CD14-positive monocyte (primary cell): Measurements from ENCODE around the gene RAB26. TPM values are rescaled to one million over a fixed set of nuclear protein-coding genes. Genes with fewer than 3 reads are reported as not detected.

ENCODE experiments used
- DNase-seq, 3 donors: peaks; one replicate each; pipeline ENCODE4 v3.0.0-alpha.2; 2011 to 2022
- H2AFZ ChIP-seq: 2 replicates; pipeline ENCODE4 v1.6.0; 2012; ENCODE audit warnings: mild to moderate bottlenecking, low read depth, low read length, inconsistent platforms; ENCODE audit not compliant: insufficient read depth, poor library complexity, severe bottlenecking
- H3K27ac ChIP-seq, 2 donors: 1 replicate in 1 of 2; 2 replicates in 1 of 2; pipeline ENCODE4 v1.5.1; 2012 to 2013; ENCODE audit warnings: low read length in 2 of 2, control low read depth in 1 of 2, inconsistent platforms in 1 of 2, low read depth in 1 of 2, mild to moderate bottlenecking in 1 of 2
- H3K27me3 ChIP-seq, 2 donors: one replicate each; pipeline versions ENCODE4 v1.6.0 to v1.6.1; 2011 to 2013; ENCODE audit warnings: low read length in 2 of 2; ENCODE audit not compliant: control insufficient read depth in 2 of 2, insufficient read depth in 2 of 2
- H3K36me3 ChIP-seq, 2 donors: replicated peaks in 1 of 2; 1 replicate in 1 of 2; 2 replicates in 1 of 2; pipeline versions ENCODE4 v1.5.1 to v1.6.1; 2012 to 2013; ENCODE audit warnings: low read length in 2 of 2, control low read depth in 1 of 2, inconsistent platforms in 1 of 2, mild to moderate bottlenecking in 1 of 2; ENCODE audit not compliant: insufficient read depth in 2 of 2, control insufficient read depth in 1 of 2
- H3K4me1 ChIP-seq, 2 donors: 1 replicate in 1 of 2; 2 replicates in 1 of 2; pipeline versions ENCODE4 v1.5.1 to v1.6.1; 2012 to 2013; ENCODE audit warnings: low read length in 2 of 2, control low read depth in 1 of 2, inconsistent platforms in 1 of 2, mild to moderate bottlenecking in 1 of 2, moderate library complexity in 1 of 2; ENCODE audit not compliant: insufficient read depth in 2 of 2, control insufficient read depth in 1 of 2
- H3K4me2 ChIP-seq: replicated peaks from 2 replicates; pipeline ENCODE3; 2012; ENCODE audit warnings: low read length, moderate library complexity, mild to moderate bottlenecking; ENCODE audit not compliant: poor library complexity, severe bottlenecking; ENCODE audit errors: extremely low read depth
- H3K4me3 ChIP-seq, 3 experiments: fragments of 200-600 bp in 1 of 3; sonication (generic) in 1 of 3; replicated peaks in 1 of 3; 1 replicate in 2 of 3; 2 replicates in 1 of 3; pipeline ENCODE4 v1.5.1; 2011 to 2013; ENCODE audit warnings: low read length in 3 of 3, mild to moderate bottlenecking in 3 of 3, control low read depth in 2 of 3, low read depth in 2 of 3, inconsistent platforms in 1 of 3, moderate library complexity in 1 of 3
- H3K79me2 ChIP-seq: 2 replicates; pipeline ENCODE4 v1.6.0; 2012; ENCODE audit warnings: mild to moderate bottlenecking, control low read depth, inconsistent platforms, low read length, moderate library complexity; ENCODE audit not compliant: insufficient read depth
- H3K9ac ChIP-seq: 2 replicates; pipeline ENCODE4 v1.6.0; 2017; ENCODE audit warnings: low read length, mild to moderate bottlenecking; ENCODE audit not compliant: insufficient read depth, poor library complexity, severe bottlenecking
- H3K9me3 ChIP-seq, 2 donors: replicated peaks in 1 of 2; 1 replicate in 1 of 2; 2 replicates in 1 of 2; pipeline versions ENCODE4 v1.5.1 to v1.6.1; 2012 to 2013; ENCODE audit warnings: low read length in 2 of 2, control low read depth in 1 of 2; ENCODE audit not compliant: control insufficient read depth in 1 of 2, insufficient read depth in 1 of 2
- H4K20me1 ChIP-seq: 2 replicates; pipeline ENCODE4 v1.6.0; 2012; ENCODE audit warnings: mild to moderate bottlenecking, low read length, control low read depth, moderate library complexity; ENCODE audit not compliant: insufficient read depth
- H3K27ac Mint-ChIP-seq, 7 donors: one replicate each; pipeline ENCODE4 v1.8.0; 2020; ENCODE audit warnings: mild to moderate bottlenecking in 7 of 7, mixed read lengths in 7 of 7, moderate library complexity in 6 of 7, inconsistent platforms in 2 of 7
- H3K27me3 Mint-ChIP-seq, 3 donors: one replicate each; pipeline ENCODE4 v1.8.0; 2021 to 2022; ENCODE audit warnings: low read depth in 3 of 3, mild to moderate bottlenecking in 3 of 3, mixed read lengths in 3 of 3, moderate library complexity in 3 of 3, inconsistent platforms in 1 of 3
- H3K36me3 Mint-ChIP-seq, 2 donors: one replicate each; pipeline ENCODE4 v1.8.0; 2020; ENCODE audit warnings: mixed read lengths in 2 of 2, inconsistent platforms in 1 of 2, mild to moderate bottlenecking in 1 of 2
- H3K4me1 Mint-ChIP-seq: one replicate; pipeline ENCODE4 v1.8.0; 2020; ENCODE audit warnings: mild to moderate bottlenecking, mixed read lengths
- H3K4me3 Mint-ChIP-seq, 2 donors: one replicate each; pipeline ENCODE4 v1.8.0; 2020; ENCODE audit warnings: mild to moderate bottlenecking in 2 of 2, mixed read lengths in 2 of 2, moderate library complexity in 1 of 2
- H3K9me3 Mint-ChIP-seq, 7 donors: one replicate each; pipeline ENCODE4 v1.8.0; 2020 to 2022; ENCODE audit warnings: mixed read lengths in 7 of 7, mild to moderate bottlenecking in 6 of 7, moderate library complexity in 6 of 7, inconsistent platforms in 2 of 7
- WGBS: methylation state at CpG from one replicate; pipeline ENCODE4 v1.1.5; 2013; ENCODE audit warnings: missing lambda C conversion rate; ENCODE audit not compliant: insufficient coverage; 5-methylcytosine and 5-hydroxymethylcytosine counted together
- intact Hi-C, 2 donors: fragments of 100-400 bp; cut with micrococcal nuclease; formaldehyde crosslinking; loops; one replicate each; pipeline versions ENCODE4 v1.15.0 to v1.15.1; 2023
- polyA plus RNA-seq, 3 donors: library from polyadenylated mRNA; depleted of rRNA in 1 of 3; unstranded in 2 of 3; stranded (reverse) in 1 of 3; fragments of 300-500 nt in 2 of 3; fragments of >200 nt in 1 of 3; fragmentation: Illumina TruSeq in 2 of 3; gene quantifications; 1 replicate in 2 of 3; 2 replicates in 1 of 3; pipeline ENCODE4 v1.2.3, GENCODE V29; 2012 to 2021
- TF ChIP-seq, protein P1 (sequence below): fragments of 200-600 bp; IDR thresholded peaks from one replicate; pipeline ENCODE4 v1.8.0; 2022; ENCODE audit warnings: antibody characterized with exemption, mild to moderate bottlenecking

RAB26 gene
- polyA plus RNA-seq, 3 donors, result not detected

DNA sequence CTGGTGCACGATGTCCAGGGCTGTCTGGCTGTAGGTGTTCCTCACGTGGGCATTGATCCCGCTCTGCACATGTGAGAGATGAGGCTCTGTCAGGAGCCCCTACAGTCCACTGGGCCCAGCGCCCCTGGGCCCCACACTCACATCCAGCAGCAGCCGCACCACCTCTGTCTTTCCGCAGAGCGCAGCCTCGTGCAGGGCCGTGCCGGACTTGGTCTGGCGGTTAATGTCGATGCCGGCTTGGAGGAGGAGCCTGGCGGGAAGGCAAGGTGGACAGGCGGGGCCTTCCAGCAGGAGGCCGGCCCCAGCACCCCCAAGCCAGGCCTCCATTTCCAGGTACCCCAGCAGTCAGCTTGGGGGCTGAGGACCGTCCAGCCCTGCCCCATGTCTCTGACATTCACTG, 38.8 kb downstream of the RAB26 start:
- Histone ChIP-seq H3K4me3 (no peak overlapping the region), H4K20me1 (no peaks in the 10 kb centered on the region), H3K36me3 (no peaks in the 10 kb centered on the region), H3K4me2 (no peak overlapping the region), H3K4me1 (no peaks in the 10 kb centered on the region), H3K9me3 (no peaks in the 10 kb centered on the region), H3K27me3 (no peaks in the 10 kb centered on the region), H2AFZ (no peak overlapping the region), H3K27ac (no peak overlapping the region), H3K9ac (no peak overlapping the region), H3K79me2 (no peaks in the 10 kb centered on the region)
- no peak overlapping the region for H3K27ac Mint-ChIP-seq
- no peaks in the 10 kb centered on the region for H3K9me3 Mint-ChIP-seq
- no peak for DNase-seq
- no peak overlapping the region for H3K4me3 Mint-ChIP-seq
- no peaks in the 10 kb centered on the region for H3K36me3 Mint-ChIP-seq
- TF ChIP-seq, protein P1, sequence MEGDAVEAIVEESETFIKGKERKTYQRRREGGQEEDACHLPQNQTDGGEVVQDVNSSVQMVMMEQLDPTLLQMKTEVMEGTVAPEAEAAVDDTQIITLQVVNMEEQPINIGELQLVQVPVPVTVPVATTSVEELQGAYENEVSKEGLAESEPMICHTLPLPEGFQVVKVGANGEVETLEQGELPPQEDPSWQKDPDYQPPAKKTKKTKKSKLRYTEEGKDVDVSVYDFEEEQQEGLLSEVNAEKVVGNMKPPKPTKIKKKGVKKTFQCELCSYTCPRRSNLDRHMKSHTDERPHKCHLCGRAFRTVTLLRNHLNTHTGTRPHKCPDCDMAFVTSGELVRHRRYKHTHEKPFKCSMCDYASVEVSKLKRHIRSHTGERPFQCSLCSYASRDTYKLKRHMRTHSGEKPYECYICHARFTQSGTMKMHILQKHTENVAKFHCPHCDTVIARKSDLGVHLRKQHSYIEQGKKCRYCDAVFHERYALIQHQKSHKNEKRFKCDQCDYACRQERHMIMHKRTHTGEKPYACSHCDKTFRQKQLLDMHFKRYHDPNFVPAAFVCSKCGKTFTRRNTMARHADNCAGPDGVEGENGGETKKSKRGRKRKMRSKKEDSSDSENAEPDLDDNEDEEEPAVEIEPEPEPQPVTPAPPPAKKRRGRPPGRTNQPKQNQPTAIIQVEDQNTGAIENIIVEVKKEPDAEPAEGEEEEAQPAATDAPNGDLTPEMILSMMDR, result no peak
- intact Hi-C loops, result no loop called here
- peaks cover 4 to 9% (median 7%) of the 10 kb centered on the region in 3 donors for H3K27me3 Mint-ChIP-seq
- WGBS, result 87% methylated on average over 15 of the region's 17 CpGs
- H3K4me1 Mint-ChIP-seq, result no peaks in the 10 kb centered on the region

- H3K4me3 Mint-ChIP-seq, result no peak overlapping the region
- Histone ChIP-seq H3K4me1 (no peaks in the 10 kb centered on the region), H3K9me3 (no peaks in the 10 kb centered on the region), H2AFZ (no peak overlapping the region), H3K4me3 (no peak overlapping the region), H3K27ac (no peak overlapping the region), H4K20me1 (no peaks in the 10 kb centered on the region), H3K4me2 (no peak overlapping the region), H3K36me3 (no peaks in the 10 kb centered on the region), H3K27me3 (peaks cover 0 to 1% of the 10 kb centered on the region in 2 donors), H3K9ac (no peak overlapping the region), H3K79me2 (no peaks in the 10 kb centered on the region)
- H3K9me3 Mint-ChIP-seq, result no peaks in the 10 kb centered on the region
- H3K4me1 Mint-ChIP-seq, result no peaks in the 10 kb centered on the region
- peak overlapping the region in 1 of 7 donors; percentile 11 for H3K27ac Mint-ChIP-seq
- TF ChIP-seq, protein P1, result no peak
- no peak for DNase-seq
- 93% methylated on average over 5 of the region's 8 CpGs for WGBS
- peaks cover 8 to 16% (median 11%) of the 10 kb centered on the region in 3 donors for H3K27me3 Mint-ChIP-seq
- intact Hi-C loops, result no loop called here
- H3K36me3 Mint-ChIP-seq, result no peaks in the 10 kb centered on the region
Measured at GRCh38 chr16:2188395-2188794, 40.0 kb downstream of the RAB26 start.
